ENCODE data around the gene RNF130.
"Not testable (repeated sequence)": the region's sequence is repeated elsewhere in the genome, so short reads cannot be mapped to it uniquely, and the experiment has no call there.

RNF130 gene

GRCh38 chr5:180102636-180103035, 31.1 kb upstream of the RNF130 start:
- DNase-seq, result no peak

- no peak for DNase-seq
These were observed 30.0 kb upstream of the RNF130 start for GRCh38 chr5:180101451-180102105.

DNA sequence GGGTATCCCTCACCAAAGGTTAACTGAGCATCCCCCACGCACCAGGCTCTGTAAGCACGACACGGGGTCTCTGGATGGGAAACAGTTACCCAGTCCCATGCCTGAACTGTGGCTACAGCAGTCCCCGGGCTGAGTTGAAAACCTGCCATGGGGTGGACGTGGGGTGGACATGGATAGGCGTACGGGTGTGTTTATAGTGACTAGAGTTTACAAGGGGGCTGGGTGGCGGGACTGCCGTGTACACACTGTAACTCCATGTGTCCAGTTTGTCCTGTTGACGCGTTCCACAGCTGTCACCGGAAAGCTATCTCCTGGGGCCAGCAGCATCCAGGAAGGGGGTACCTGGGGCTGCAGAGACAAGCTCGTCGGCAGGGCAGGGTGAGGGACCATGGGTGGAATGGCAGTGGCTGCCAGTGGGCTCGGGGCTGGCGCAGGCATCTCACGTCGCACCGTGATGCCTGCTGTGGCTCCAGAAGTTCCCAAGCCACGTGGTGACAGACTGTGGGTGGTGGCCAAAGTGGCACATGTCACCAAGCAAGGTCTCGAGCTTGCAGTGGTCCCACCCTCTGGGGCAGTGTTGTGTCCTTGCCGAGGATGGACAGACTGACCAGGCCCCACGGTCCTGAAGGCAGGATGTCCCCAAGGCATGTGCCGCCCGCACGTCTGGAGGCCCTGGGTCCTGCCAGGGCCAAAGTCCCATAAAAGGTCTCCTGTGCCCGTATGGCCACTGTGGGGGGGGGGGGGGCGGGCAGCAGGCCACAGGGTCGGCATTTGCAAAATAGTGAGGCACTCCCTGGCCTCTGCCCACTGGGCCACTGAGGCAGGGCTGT, 29.3 kb upstream of the RNF130 start:
- no peak for DNase-seq

DNA sequence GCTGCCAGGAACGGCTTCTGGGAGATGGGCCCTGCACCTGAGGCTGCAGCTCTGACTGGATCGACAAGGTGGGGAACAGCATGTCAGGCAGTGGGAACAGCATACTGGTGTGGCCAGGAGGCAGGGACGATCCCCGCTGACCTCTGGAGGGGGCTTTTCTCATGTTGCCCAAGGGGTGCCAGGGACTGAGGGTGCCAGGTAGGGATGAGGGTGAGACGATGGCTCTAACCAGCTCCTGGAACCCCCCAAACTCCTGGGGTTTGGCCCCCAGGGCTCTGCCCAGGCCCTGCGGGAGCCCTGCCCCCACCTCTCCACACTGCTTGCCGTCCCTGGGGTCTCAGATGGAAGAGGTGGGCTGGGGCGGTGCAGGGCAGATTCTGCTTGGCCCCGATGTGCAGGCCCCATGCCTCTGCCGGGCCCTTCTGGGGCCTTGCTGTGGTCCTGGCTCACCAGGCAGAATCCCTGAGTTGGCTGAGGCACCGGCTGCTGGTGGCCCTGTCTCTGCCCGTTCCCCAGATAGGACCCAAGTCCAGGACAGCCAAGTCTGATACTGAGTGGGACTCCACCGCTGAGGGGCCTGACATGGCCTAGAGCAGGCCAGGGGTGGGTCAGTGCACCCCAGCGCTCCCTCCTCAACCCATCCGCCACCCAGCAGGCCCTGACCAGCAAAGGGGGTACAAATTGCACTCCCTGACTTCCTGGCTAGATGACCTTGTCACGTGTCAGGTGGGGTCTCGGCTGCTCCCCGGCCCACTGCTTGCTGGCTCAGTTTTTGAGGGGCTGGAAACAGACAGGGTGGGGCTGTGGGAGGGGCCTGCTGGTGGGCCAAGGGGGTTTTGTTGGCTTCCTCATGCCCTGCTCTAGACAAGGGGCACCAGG, 28.4 kb upstream of the RNF130 start:
- no peak for DNase-seq

DNA sequence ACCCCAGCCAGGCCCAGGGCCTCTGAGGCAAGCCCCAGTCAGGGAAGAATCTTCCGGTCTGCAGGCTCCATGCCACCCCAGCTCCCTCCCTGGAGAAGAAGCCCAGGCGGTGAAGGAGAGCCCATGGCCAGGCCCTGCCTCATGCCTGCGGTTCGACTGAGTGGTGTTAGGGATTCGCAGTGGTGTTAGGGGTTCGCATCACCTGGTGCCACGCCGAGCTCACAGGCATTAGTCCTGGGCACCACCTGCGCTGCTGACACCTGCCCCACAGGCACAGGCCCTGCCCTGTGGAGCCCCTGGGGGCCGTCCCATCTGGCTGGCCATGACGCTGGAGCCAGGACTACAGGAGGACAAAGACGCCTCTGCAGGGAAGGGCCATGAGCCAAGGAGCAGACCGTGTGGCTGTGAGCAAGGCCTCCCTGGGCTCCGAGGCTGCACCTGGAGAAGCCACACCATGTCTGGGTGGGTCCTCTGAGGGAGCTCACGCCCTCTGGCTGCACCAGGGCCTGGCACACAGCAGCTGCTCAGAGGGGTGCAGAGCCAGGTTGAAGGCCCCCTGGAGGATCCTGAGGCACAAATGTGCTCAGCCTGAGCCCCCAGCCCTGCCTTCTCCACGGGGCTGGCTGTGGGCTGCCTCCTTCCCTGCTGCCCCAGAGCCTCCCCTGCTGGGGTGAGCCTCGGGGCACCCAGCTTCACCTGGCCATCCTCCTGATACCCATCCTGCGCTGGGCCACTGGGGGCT, 27.6 kb upstream of the RNF130 start:
- no peak for DNase-seq

GRCh38 chr5:180098526-180098925, 27.0 kb upstream of the RNF130 start:
- no peak for DNase-seq

DNA sequence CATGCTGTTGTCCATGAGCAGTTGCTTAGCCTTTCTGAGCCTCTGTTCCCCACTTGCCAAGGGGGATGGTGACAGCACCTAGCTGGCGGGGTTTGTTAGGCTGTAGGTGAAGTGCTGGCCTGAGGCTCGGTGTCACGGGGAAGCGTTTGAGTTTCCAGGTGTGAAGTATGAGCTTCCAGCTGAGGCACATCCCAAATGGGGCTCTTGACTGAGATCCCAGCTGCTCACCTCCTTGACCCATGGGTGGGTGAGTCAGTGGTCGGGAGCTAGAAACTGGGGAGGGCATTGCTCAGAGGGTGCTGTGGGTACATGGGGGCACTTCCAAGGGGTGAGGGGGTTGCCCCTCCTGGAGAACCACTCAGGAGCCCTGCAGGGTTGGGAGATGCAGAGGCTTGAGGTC, 26.4 kb upstream of the RNF130 start:
- no peak for DNase-seq

GRCh38 chr5:180097163-180097894, 25.8 kb upstream of the RNF130 start:
- DNase-seq, result peak; percentile 15

GRCh38 chr5:180096616-180097015, 25.1 kb upstream of the RNF130 start:
- DNase-seq, result no peak

DNA sequence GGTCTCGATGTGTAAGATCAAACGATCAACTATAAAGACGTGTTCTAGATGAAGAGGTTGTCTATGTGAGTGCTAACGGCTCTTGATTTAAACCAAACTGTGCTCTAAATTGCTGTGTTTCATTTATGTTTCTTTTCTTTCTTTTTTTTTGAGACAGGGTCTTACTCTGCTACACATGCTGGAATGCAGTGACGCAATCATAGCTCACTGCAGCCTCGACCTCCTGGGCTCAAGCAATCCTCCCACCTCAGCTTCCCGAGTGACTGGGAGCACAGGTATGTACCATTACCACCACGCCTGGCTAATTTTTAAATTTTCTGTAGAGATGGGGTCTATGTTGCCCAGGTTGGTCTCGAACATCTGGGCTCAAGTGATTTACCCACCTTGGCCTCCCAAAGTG, 24.0 kb upstream of the RNF130 start:
- DNase-seq, result peak; percentile 42

DNA sequence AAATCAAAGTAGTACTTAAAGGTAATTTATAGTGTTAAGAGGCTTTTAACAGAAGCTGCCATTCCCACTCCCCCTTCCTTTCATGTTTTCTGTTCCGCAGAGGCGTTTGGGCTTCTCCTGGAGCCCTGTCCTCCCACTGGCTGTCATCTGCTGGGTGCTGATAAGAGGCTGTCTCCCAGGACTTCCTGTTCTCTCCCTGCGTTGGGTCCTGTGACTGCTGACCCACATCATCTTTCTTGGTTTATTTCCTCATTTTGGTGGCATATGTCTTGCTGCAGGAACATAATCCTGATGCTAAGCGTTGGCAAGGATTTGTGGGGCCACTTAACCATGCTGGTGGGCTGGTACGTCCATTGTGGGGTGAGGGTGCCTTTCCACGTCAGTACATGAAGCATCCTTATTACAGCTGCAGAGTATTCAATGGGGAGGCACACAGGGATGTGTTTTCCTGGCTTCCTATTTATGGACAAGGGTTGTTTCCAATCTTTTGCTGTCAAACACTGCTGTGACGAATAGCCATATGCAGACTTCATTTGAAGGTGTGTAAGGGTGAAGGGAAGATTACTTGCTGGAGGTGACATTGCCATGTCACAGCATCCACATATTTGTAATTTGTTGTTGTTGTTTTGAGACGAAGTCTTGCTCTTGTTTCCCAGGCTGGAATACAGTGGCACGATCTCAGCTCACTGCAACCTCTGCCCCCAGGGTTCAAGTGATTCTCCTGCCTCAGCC, 22.3 kb upstream of the RNF130 start:
- no peak for DNase-seq

DNA sequence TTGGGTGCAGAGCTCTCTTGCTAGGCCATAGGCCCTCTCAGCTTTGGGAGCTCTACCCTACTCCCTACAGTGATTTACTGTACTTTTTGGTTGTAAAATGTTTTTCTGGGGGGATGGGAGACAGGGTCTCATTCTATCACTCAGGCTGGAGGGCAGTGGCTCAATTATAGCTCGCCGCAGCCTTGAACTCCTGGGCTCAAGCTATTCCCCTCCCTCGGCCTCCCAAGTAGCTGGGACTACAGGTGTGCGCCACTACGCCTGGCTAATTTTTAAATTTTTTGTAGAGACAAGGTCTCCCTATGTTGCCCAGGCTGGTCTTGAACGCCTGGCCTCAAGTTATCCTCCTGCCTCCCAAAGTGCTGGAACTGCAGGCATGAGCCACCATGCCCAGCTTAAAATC, 21.7 kb upstream of the RNF130 start:
- no peak for DNase-seq

- DNase-seq, result no peak
These were observed 19.4 kb upstream of the RNF130 start for GRCh38 chr5:180090769-180091546.

- DNase-seq, result peak; percentile 93
These were observed 18.7 kb upstream of the RNF130 start for GRCh38 chr5:180090098-180090768.

DNA sequence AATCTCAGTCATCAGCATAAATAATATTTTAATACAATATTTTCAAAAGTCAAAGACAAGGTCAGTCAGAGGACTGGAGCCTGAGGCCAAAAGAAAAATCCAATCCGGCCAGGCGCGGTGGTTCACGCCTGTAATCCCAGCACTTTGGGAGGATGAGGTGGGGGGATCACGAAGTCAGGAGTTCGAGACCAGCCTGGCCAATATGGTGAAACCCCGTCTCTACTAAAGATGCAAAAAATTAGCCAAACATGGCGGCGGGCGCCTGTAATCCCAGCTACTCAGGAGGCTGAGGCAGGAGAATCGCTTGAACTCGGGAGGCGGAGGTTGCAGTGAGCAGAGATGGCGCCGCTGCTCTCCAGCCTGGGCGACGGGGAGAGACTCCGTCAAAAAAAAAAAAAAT, 18.1 kb upstream of the RNF130 start:
- not testable (repeated sequence) for DNase-seq

DNA sequence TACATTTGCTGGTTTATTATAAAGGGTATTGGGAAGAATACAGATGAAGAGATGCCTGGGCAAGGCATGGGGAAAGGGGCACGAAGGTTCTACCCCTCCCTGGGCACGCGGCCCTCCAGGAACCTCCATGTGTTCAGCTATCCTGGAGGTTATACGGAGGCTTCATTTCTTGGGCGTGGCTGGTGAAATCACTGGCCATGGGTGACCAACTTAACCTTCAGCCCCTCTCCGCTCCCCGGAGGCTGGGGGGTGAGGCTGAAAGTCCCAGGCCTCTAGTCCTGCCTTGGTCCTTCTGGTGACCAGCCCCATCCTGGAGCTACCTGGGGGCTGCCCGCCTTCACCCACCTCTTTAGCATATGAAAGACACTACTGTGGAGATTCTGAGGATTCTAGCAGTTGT, 17.0 kb upstream of the RNF130 start:
- DNase-seq, result no peak

DNA sequence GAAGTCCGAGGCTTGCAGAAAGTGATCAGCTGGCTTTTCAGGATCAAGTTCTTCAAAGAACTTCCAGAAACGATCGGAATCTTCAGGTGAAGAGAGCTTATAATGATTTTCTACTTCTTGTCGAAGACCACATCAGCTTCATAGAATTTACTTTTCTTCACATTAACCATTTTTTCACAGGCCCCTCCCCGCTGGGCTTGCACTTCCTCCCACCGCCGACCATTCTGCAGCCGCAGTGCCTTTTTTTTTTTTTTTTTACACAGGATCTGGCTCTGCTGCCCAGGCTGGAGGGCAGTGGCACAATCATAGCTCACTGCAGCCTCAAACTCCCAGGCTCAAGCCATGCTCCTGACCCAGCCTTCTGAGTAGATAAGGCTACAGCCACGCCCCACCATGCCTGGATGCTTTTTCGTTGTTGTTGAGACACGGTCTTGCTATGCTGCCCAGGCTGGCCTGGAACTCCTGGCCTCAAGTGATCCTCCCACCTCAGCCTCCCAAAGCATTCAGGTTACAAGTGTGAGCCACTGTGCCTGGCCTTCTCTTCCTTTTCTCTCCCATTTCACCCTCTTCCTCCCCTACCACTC, 15.3 kb upstream of the RNF130 start:
- DNase-seq, result no peak

DNA sequence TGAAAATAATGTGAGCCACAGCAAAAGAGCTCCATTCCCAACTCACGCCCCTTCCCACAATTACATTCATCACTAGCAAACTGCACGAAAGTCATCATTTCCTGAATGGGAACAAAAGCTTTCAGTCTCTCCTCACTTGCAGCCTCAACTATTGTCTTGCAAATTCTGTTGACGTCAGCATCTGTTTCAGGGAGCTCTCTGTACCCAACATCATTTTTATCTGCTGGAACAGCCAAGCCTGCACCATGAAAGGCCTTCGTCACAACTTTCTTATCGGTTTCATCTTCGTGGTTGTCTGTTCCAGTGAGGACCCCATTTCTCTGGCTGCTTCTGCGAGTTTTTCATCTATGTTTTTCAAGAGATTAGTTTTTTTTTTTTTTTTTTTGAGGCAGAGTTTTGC, 14.3 kb upstream of the RNF130 start:
- DNase-seq, result no peak

Measured in islet precursor cell (in vitro differentiated cells).